GM18511 (cell line): Measurements from ENCODE around the gene AIG1.
A peak's percentile ranks its signal among the peaks of the same experiment; 100 is the strongest.

Experiments used
- ATAC-seq: cut with Tn5 transposase; IDR thresholded peaks from one replicate; pipeline ENCODE4 v1.9.1; 2021; ENCODE audit warnings: mild to moderate bottlenecking, moderate library complexity; ENCODE audit not compliant: unreplicated experiment

The AIG1 gene

DNA sequence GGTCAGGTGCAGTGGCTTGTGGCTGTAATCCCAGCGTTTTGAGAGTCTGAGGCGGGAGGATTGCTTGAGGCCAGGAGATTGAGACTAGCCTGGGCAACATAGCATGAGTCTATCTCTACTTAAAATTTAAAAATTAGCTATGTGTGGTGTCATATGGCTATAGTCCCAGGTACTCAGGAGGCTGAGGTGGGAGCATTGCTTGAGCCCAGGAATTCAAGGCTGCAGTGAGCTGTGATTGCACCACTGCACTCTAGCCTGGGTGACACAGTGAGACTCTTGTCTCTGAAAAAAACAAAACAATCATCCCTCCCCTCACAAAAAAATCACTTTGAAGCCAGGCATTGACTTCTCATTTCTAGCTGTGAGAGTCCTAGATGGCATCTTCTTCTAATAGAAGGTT, 32.1 kb downstream of the AIG1 start:
- no peak for ATAC-seq

DNA sequence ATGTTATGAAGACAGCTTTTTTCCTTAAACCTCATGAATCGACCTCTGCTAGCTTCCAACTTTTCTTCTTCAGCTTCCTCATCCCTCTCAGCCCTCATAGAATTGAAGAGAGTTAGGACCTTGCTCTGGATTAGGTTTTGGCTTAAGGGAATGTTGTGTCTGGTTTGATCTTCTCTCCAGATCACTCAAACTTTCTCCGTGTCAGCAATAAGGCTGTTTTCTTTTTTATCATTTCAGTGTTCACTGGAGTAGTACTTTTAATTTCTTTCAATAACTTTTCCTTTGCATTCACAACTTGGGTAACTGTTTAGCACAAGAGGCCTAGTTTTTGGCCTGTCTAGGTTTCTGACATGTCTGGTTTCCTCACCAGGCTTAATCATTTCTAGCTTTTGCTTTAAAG, 32.6 kb downstream of the AIG1 start:
- no peak for ATAC-seq

DNA sequence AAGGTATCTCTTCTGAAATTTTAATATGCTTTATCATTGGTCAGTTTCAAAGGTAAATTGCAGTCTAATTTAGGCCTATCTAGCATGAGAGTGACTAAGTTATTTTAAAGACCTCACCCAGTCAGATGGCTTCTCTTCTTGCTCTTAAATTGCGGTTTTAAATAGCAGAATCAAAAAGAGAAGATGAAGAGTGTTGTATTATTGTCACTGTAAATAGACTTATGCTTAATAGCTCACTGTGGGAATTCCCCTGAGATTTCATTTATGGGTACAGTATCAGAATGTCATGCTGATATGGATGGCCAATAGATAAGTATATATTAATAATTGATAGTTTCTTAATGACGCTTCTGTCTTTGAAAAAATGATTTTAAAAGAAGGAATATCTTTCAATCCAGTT, 35.7 kb downstream of the AIG1 start:
- no peak for ATAC-seq

DNA sequence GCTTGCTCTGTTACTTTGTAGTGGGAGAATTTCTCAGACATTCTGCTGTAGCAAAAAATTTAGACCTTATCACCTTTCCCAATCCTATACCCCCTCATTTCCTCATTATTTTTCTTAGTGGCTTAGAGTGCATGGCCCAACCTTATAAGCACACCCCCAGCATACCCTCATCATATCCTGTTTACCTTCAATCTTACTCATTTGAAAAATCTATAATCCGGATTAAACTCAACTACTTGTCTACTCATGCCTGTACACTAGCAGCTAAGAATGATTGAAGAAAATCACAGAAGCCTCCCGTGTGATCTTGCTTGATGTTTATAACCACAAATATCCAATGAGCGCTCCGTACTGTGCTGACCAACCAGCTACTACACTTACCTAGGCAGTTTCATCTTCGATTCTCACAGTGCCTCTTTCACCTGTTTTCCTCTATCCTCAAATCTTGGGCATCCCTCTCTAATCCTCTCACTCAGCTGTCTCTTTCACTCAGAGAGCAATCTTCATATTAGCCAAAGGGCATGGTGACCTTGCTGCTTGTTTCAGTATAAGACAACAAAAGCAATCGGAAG, 36.6 kb downstream of the AIG1 start:
- ATAC-seq = no peak

DNA sequence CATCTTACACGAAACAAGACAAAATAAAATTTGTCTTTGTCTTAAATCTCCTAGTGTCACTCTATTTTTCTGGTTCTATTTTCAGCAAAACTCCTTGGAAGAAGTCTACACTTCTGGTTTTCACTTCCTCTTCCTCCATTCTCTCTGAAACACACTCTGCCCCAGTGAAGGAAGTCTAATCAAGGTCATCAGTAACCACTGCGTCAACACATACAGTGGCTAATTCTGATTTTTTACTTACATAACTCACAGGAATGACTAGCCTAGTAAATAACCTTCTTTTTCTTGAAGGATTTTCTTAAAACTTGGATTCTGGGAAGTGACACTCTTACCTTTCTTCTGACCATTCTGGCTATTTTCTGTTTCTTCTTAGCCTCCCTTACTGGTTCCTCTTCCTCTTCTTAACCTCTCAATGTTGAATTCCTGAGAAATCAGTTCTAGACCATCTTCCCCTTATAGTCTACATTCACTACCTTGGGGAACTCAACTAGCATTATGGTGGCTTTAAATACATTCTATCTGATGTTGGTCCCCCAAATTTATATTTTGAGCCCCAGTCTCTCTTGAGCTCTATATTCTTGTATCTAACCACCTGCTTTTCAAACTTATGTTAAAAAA, 37.5 kb downstream of the AIG1 start:
- peak; percentile 94 for ATAC-seq

DNA sequence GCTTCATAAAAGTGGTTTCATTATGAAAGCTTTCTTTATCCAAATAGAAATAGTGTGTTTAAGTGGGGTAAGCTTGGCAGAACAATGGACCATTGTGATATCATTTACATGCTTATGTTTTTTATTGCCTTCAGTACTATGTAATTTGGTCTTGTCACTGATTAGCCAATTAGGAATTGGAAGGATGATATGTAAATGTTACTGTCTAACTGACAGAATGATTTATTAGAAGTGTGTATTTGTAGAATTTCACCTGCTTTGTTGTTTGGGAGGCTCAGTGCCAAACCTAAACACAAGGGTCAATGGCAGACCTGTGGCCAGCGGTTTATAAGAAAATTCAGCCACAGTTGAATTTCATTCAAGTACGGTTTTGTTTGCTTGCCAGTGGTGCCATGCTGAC, 39.0 kb downstream of the AIG1 start:
- ATAC-seq = no peak

DNA sequence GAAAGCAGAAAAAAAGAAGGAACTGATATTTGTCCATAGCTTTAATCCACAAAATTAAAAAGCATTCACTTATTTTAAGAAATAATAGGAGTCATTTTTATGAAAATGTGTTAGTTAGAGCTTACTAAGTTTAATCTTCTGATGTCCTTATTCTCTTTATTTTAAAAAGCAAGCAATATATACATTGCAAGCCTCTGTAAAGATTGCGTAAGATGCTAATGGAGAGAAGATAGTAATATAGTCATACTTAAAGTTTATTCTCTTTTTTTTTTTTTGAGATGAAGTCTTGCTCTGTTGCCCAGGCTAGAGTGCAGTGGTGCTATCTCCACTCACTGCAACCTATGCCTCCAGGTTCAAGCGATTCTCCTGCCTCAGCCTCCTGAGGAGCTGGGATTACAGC, 39.7 kb downstream of the AIG1 start:
- no peak for ATAC-seq

DNA sequence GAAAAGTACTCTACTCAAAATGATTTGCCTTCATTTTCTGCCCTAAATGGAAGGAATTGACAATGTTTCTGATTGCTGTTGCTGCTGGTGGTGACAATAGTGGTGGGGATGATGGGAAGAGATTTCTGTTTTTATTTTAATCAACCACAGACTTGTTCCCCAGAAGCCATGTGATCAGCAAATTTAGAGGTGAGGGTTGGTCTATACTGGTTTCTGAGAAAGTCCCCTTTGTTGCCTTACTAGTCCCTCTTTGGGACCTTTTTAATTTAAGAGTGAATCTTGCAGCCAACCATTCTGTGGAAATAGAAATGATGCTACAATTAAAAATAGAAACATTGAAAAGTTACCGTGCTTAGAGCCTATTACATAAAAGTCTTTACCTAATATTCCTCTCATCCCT, 43.2 kb downstream of the AIG1 start:
- ATAC-seq = no peak

DNA sequence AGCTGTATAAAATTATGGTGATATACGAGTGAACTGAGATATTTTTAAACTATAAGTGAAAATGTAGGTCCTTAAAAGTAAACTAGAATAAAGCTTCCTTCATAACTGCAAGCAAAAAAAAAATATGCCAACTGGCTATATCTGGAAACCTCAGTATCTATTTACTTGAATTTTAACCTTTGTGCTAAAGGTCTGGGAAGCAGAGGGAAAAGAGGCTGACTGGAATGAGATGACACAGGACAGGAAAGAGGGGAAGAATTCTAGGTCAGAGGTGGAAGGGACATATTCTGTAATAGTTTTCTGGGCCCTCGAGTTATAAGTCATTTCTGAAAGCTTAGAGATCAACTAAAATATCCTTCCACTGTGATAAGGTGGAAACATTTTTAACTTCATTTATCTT, 46.8 kb downstream of the AIG1 start:
- ATAC-seq = no peak

DNA sequence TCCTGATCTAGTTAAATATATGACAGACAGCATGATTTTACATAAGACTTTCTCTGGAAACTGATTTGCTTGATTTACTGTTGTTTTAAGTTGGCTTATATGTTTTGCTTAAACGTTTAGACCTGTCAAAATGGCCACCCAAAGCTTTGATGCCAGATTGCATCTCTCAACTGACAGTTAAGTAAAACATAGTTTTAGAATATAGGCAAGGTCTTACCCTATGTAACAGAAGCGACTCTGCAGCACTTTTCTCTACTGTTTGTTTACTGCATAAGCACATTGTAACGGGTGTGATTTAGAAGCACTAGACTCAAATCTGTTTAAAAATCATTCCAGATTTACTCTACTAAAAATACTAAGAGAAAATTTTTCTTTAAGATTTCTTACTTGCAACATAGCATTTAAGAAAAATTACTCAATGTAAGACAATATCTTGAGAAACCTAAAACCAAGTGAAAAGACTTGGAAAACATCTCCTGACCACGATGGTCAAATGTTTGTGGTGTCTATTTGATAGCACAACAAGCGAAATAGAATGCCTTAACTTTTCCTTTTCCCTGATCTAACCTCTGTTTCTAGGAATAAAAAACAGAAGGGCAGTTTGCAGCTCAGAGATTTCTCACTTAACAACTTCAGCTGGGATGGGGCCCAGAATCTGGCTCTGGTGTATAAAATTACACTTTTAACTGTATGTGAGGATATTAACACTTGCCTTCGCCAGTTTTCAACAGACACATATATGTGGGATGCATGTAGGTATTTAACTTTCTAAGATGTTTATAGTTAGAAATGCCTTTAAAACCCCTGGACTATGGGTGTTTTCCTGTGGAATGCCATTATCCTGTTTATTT, 47.4 kb downstream of the AIG1 start:
- ATAC-seq = no peak

DNA sequence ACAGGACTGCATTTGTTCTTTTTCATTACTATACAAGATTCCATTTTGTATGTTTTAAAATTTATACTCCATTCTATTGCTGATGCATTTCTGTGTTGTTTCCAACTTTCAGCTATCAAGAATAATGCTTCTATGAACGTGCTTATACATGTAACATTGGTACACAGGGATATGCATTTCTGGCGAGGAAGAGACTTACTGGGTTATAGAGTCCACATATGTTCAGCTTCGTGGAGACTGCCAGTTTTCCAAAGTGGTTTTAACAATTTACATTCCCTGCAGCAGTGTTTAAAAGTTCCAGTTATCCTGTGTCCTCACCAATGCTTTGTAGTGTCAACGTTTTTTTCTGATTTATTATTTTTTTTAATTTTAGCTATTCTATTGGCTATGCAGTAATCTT, 48.5 kb downstream of the AIG1 start:
- ATAC-seq = no peak

DNA sequence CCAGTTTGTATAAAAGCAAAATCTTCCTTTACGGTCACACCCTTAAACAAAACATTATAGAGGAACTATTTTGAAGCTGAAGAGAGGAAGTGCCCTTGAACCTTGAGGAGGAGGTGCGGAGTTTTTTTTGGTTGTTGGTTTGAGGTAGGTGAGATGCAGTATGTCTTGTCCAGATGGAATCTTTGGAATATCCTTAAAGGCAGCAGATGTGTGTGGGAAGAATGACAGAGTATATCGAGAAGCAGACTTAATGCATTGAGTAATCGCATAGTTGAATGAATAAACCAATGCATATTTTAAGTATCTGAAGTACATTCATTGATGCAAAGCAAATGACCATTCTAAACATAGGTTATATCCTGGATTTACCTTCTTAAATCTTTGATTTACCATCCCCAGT, 49.9 kb downstream of the AIG1 start:
- ATAC-seq = no peak

DNA sequence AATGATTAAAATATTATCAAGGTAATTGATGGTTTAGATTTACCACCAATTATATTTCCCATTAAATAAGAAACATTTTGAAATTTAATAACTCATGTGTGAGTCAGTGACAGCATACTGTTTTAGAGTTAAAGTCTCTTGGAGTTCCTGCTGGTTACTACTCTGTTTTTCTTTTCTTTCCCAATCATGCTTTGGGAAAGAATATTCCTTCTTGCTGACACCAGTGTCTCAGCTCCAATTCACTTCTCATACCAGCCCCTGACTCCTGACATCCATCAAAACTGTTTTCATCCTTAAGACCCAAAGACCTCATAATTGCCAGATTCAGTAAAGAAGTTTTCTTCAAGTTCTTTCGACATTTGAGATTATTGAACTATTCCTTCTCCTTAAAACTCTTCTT, 50.3 kb downstream of the AIG1 start:
- no peak for ATAC-seq

DNA sequence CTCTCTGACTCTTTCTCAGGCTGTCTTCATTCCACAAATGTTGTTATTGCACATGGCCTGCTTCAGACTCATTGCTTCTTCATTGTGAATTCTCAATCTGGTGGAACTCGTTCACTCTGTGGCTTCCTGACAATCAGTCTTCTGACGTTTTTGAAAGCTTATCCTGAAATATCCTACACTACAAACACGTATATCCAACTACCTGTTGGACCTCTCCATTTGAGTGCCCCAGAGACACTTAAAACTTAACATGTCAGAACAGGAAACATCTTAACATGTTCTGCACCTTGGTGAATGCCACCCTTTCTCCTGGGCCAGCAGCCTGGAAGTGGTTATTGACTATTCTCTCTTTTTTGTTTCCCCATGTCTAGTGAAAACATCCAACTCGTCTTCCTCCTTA, 50.8 kb downstream of the AIG1 start:
- no peak for ATAC-seq

DNA sequence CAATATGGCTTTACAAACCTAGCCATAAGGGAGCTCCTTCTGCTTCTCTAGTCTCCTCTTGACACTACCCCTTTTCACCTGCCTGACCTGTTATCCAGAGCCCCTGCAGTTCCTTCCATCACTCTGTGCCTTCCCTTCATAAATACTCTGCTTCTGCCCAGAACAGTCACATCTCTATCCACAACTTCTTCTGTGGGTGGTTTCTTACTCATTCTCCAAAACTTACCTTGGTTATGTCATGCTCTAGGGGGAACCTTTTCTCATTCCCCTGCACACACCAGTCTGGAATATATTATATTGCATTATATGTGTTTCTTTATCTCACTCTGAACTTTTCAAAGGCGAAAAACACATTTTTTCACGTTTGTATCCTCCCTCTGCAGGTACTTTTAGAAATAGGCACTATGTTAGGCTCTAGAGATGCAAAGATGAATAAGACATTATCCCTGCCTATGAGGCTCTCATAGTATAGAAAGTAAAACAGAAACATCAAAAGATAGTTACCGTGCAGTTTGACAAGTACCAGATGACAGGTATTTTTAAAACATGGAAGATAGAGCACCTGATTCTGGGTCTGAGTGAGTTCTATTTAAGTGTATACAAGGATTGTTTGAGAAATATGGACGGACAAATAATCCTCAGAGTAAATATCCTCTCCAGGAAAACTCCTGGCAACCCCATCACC, 51.5 kb downstream of the AIG1 start:
- peak; percentile 82 for ATAC-seq

DNA sequence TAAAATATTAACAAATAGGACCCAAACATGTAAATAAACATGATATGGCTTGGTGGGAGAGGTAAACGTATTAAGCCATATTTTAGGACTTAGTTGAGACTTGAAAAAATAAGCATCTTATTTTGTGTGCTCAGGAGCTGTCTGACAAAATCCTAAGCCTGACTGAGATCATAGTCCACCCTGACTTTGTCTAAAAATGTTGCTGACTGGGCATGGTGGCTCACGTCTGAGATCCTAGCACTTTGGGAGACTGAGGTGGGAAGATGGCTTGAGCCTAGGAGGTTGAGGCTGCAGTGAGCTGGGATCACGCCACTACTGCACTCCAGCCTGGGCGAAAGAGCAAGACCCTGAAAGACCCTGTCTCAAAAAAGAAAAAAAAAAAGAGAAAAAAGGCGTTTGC, 52.1 kb downstream of the AIG1 start:
- no peak for ATAC-seq

DNA sequence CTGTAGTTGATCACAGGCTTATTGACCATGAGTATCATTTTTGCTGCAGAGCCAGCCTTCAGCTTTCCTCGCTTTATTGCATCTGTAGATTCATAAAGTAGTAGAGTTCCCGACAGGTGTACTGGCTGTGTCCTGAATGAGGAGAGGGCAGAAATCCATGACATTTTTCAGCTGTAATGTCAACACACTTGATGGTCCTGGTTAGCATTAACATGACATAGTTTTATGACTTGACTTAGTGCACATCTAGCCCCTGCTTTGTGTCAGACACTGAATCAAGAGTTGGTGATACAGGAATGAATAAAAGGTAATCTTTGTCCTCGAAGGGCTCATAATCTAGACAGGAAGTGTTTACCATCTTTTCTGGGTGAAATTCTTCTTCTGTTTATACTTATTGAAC, 55.0 kb downstream of the AIG1 start:
- no peak for ATAC-seq

DNA sequence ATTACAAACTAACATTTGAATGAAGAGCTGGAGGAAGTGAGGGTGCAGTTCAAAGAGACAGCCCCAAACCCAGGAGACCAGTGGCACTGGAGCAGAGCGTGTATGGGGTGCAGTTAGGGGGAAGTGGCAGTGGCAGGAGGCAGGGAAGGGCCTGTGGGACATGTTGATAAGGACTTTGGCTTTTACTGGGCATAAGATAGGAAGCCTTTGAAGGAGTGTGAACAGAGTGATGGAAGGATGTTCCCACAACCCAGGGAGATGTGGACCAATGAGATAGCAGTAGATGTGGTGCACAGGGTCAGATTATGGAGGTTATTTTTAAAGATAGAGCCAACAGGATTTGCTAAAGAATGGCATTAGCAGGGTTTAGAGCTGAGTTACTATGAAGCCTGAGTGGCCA, 56.4 kb downstream of the AIG1 start:
- ATAC-seq = no peak

DNA sequence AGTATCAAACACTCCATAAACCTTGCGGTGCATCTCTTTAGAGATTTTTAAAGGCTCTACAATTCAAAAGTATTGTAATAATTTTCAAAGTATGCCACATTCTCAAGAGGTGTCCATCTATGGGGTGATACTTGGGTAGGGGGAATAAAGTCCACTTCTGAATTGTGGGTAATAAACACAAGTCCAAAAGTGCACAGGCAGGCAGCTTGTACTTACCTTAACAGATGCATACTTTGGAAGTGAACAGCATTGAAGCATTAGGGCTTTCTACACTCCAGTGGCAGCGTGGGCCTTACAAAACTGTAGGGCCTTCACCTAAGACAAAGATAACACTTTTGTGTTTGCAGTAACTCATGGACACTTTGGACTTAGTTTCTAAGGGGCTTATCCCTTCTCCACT, 58.6 kb downstream of the AIG1 start:
- ATAC-seq = no peak

DNA sequence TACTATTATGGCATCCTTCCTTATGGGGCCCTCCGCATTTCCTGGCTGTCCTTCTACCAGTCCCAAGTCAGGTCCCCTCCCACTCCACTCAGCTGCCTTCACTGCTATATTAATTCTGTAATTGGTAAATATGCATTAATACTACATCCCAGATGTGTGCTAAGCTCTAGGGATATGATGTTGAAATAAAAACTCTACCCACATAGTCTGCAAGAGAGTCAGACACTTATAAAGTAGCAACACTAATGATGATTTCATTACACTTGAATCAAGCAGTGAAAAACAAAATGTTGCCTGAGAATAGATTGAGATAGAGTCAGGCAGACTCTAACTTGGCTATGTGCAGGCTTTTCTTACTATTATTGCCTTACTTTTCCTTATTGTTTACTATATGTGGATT, 62.4 kb downstream of the AIG1 start:
- ATAC-seq = no peak

DNA sequence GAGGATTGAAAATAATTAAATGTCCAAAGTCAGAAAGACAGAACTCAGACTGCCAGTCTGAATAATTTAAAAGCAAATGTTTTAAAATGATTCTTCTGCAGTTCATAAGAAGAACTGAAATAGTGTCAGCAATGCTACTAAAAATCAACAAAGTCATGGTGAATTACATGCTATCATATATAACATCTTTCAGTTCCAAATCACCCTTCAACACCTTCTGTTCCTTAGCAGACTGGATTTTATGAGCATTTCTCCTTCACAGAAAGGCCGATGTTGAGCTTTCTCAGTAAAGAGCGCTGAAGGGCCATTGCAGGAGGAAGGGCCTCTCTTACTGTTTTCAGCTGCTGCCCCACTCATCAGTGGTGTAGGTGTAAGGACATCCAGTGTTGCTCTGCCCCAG, 63.3 kb downstream of the AIG1 start:
- no peak for ATAC-seq

DNA sequence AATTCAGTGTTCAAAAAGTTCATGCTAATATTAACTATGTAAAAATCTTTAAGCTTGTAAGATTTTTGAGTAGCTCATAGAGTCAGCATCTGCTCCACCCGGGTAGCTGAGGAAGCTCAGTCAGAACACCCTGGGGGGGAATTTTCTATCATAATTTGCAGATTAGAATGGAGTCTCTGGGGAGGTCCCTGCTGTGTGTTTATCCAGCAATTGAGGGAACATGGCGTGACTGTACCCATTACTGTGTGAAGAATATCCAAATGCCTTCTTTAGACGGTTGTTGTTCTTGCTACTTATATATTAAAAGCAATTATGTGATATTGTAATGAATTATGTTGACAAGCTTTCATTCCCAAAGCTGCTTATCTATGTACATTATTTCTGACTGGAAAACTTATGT, 64.8 kb downstream of the AIG1 start:
- peak; percentile 54 for ATAC-seq
